ENCODE results near the gene PLXNC1.

Gene PLXNC1

GRCh38 chr12:94338006-94338794 lies 189.8 kb downstream of the PLXNC1 start:
- DNase-seq (ENCODE audit: low read depth in 3 of 3), result no peak

GRCh38 chr12:94340573-94340972 lies 192.2 kb downstream of the PLXNC1 start:
- no peak for DNase-seq (ENCODE audit: low read depth in 3 of 3)

- no peak for DNase-seq (ENCODE audit: low read depth in 3 of 3)
These were observed 204.8 kb downstream of the PLXNC1 start for GRCh38 chr12:94353130-94353529.
